ENCODE measurements around the gene HILPDA. TPM values are rescaled to one million over a fixed set of nuclear protein-coding genes. Genes with fewer than 3 reads are reported as not detected.
"Not testable (repeated sequence)": the region's sequence is repeated elsewhere in the genome, so short reads cannot be mapped to it uniquely, and the experiment has no call there.

The HILPDA gene
- total RNA-seq, 1 donor from 2014 or later: 7.4 TPM

GRCh38 chr7:128456255-128456725 lies 612 bp downstream of the HILPDA start:
- Mint-ChIP-seq H3K4me3 (ENCODE audit: unreplicated experiment) (peak overlapping the region; percentile 90), H3K36me3 (ENCODE audit: unreplicated experiment) (no peaks in the 10 kb centered on the region), H3K27ac (ENCODE audit: unreplicated experiment) (peak overlapping the region; percentile 75), H3K9me3 (ENCODE audit: unreplicated experiment) (no peaks in the 10 kb centered on the region), H3K27me3 (ENCODE audit: unreplicated experiment) (peaks cover 16% of the 10 kb centered on the region), H3K4me1 (ENCODE audit: unreplicated experiment) (peaks cover 33% of the 10 kb centered on the region)
- no peak for TF ChIP-seq CTCF (IDR thresholded peaks at IDR 0.05)
- no peak for DNase-seq (ENCODE audit: extremely low spot score, unreplicated experiment)

- not testable (repeated sequence) for H3K27ac Mint-ChIP-seq (ENCODE audit: unreplicated experiment); DNase-seq (ENCODE audit: extremely low spot score, unreplicated experiment); H3K36me3 Mint-ChIP-seq (ENCODE audit: unreplicated experiment); H3K27me3 Mint-ChIP-seq (ENCODE audit: unreplicated experiment); H3K9me3 Mint-ChIP-seq (ENCODE audit: unreplicated experiment)
- Mint-ChIP-seq H3K4me3 (ENCODE audit: unreplicated experiment) (peak overlapping the region; percentile 35), H3K4me1 (ENCODE audit: unreplicated experiment) (peaks cover 33% of the 10 kb centered on the region)
Measured at GRCh38 chr7:128457385-128457784, 1.7 kb downstream of the HILPDA start.

GRCh38 chr7:128458956-128459355 lies 3.3 kb downstream of the HILPDA start:
- H3K27me3 Mint-ChIP-seq (ENCODE audit: unreplicated experiment): no peaks in the 10 kb centered on the region
- H3K4me3 Mint-ChIP-seq (ENCODE audit: unreplicated experiment): no peak overlapping the region
- no peaks in the 10 kb centered on the region for H3K36me3 Mint-ChIP-seq (ENCODE audit: unreplicated experiment)
- no peak overlapping the region for H3K27ac Mint-ChIP-seq (ENCODE audit: unreplicated experiment)
- TF ChIP-seq CTCF (IDR thresholded peaks at IDR 0.05): no peak
- DNase-seq (ENCODE audit: extremely low spot score, unreplicated experiment): no peak
- H3K4me1 Mint-ChIP-seq (ENCODE audit: unreplicated experiment): peaks cover 32% of the 10 kb centered on the region
- H3K9me3 Mint-ChIP-seq (ENCODE audit: unreplicated experiment): no peaks in the 10 kb centered on the region

- Mint-ChIP-seq H3K4me1 (ENCODE audit: unreplicated experiment) (peaks cover 27% of the 10 kb centered on the region), H3K36me3 (ENCODE audit: unreplicated experiment) (no peaks in the 10 kb centered on the region), H3K4me3 (ENCODE audit: unreplicated experiment) (no peak overlapping the region), H3K27me3 (ENCODE audit: unreplicated experiment) (no peaks in the 10 kb centered on the region), H3K9me3 (ENCODE audit: unreplicated experiment) (no peaks in the 10 kb centered on the region), H3K27ac (ENCODE audit: unreplicated experiment) (no peak overlapping the region)
- no peak for DNase-seq (ENCODE audit: extremely low spot score, unreplicated experiment)
- TF ChIP-seq CTCF (IDR thresholded peaks at IDR 0.05): peak; percentile 64
Measured at GRCh38 chr7:128459394-128459878, 3.8 kb downstream of the HILPDA start.

- Mint-ChIP-seq H3K36me3 (ENCODE audit: unreplicated experiment) (no peaks in the 10 kb centered on the region), H3K4me1 (ENCODE audit: unreplicated experiment) (peaks cover 6% of the 10 kb centered on the region), H3K27me3 (ENCODE audit: unreplicated experiment) (no peaks in the 10 kb centered on the region), H3K9me3 (ENCODE audit: unreplicated experiment) (no peaks in the 10 kb centered on the region), H3K27ac (ENCODE audit: unreplicated experiment) (no peak overlapping the region), H3K4me3 (ENCODE audit: unreplicated experiment) (no peak overlapping the region)
- TF ChIP-seq CTCF (IDR thresholded peaks at IDR 0.05): no peak
- no peak for DNase-seq (ENCODE audit: extremely low spot score, unreplicated experiment)
Measured at GRCh38 chr7:128462460-128462859, 6.8 kb downstream of the HILPDA start.

GRCh38 chr7:128463345-128463744 lies 7.7 kb downstream of the HILPDA start:
- not testable (repeated sequence) for H3K9me3 Mint-ChIP-seq (ENCODE audit: unreplicated experiment); H3K36me3 Mint-ChIP-seq (ENCODE audit: unreplicated experiment); H3K4me3 Mint-ChIP-seq (ENCODE audit: unreplicated experiment); H3K4me1 Mint-ChIP-seq (ENCODE audit: unreplicated experiment); H3K27ac Mint-ChIP-seq (ENCODE audit: unreplicated experiment); DNase-seq (ENCODE audit: extremely low spot score, unreplicated experiment); H3K27me3 Mint-ChIP-seq (ENCODE audit: unreplicated experiment)

- H3K27me3 Mint-ChIP-seq (ENCODE audit: unreplicated experiment); H3K9me3 Mint-ChIP-seq (ENCODE audit: unreplicated experiment); H3K36me3 Mint-ChIP-seq (ENCODE audit: unreplicated experiment); H3K27ac Mint-ChIP-seq (ENCODE audit: unreplicated experiment); DNase-seq (ENCODE audit: extremely low spot score, unreplicated experiment); H3K4me1 Mint-ChIP-seq (ENCODE audit: unreplicated experiment); H3K4me3 Mint-ChIP-seq (ENCODE audit: unreplicated experiment): not testable (repeated sequence)
Measured at GRCh38 chr7:128463933-128464332, 8.3 kb downstream of the HILPDA start.

GRCh38 chr7:128466871-128467270 lies 11.2 kb downstream of the HILPDA start:
- not testable (repeated sequence) for H3K4me3 Mint-ChIP-seq (ENCODE audit: unreplicated experiment); H3K27ac Mint-ChIP-seq (ENCODE audit: unreplicated experiment); H3K36me3 Mint-ChIP-seq (ENCODE audit: unreplicated experiment); H3K4me1 Mint-ChIP-seq (ENCODE audit: unreplicated experiment); H3K9me3 Mint-ChIP-seq (ENCODE audit: unreplicated experiment); DNase-seq (ENCODE audit: extremely low spot score, unreplicated experiment); H3K27me3 Mint-ChIP-seq (ENCODE audit: unreplicated experiment)
